Measurements from ENCODE around the gene WDR75. TPM values are rescaled to one million over a fixed set of nuclear protein-coding genes. Genes with fewer than 3 reads are reported as not detected.

Gene WDR75
- polyA plus RNA-seq, 1 donor (not counting 4 experiments of a cell fraction or from before 2014, with no cell fraction given): 60.4 TPM

GRCh38 chr2:189511960-189512319, 70.7 kb downstream of the WDR75 start:
- Histone ChIP-seq H3K9me1 (ENCODE audit: control insufficient read depth, extremely low read depth, insufficient read depth, low read length) (no peaks in the 10 kb centered on the region), H3K36me3 (ENCODE audit: control insufficient read depth in 2 of 2, extremely low read depth in 1 of 2, insufficient read depth in 2 of 2, low read length in 2 of 2) (no peaks in the 10 kb centered on the region), H2AFZ (ENCODE audit: control insufficient read depth, low read length) (no peak overlapping the region), H3K4me3 (ENCODE audit: control insufficient read depth in 2 of 3, extremely low read depth in 1 of 3, insufficient read depth in 2 of 3, low read depth in 1 of 3, low read length in 3 of 3) (no peak overlapping the region), H4K20me1 (ENCODE audit: control insufficient read depth, extremely low read depth, insufficient read depth, low read length) (no peaks in the 10 kb centered on the region), H3K79me2 (ENCODE audit: control insufficient read depth, insufficient read depth, low read length) (no peaks in the 10 kb centered on the region), H3K4me2 (ENCODE audit: control insufficient read depth, extremely low read depth, insufficient read depth, low read depth, low read length) (no peak overlapping the region), H3K9me3 (ENCODE audit: control insufficient read depth, low read depth, low read length) (no peaks in the 10 kb centered on the region), H3K9ac (ENCODE audit: control insufficient read depth, extremely low read depth, insufficient read depth, low read length) (no peak overlapping the region), H3K4me1 (ENCODE audit: control insufficient read depth, extremely low read depth, insufficient read depth, low read length) (peaks cover 1% of the 10 kb centered on the region), H3K27me3 (ENCODE audit: control insufficient read depth, extremely low read depth, insufficient read depth, low read length) (no peaks in the 10 kb centered on the region), H3K27ac (ENCODE audit: control insufficient read depth, insufficient read depth, low read length) (no peak overlapping the region)
- no peak for DNase-seq (ENCODE audit: low read depth, low spot score)
- TF ChIP-seq, protein P1, sequence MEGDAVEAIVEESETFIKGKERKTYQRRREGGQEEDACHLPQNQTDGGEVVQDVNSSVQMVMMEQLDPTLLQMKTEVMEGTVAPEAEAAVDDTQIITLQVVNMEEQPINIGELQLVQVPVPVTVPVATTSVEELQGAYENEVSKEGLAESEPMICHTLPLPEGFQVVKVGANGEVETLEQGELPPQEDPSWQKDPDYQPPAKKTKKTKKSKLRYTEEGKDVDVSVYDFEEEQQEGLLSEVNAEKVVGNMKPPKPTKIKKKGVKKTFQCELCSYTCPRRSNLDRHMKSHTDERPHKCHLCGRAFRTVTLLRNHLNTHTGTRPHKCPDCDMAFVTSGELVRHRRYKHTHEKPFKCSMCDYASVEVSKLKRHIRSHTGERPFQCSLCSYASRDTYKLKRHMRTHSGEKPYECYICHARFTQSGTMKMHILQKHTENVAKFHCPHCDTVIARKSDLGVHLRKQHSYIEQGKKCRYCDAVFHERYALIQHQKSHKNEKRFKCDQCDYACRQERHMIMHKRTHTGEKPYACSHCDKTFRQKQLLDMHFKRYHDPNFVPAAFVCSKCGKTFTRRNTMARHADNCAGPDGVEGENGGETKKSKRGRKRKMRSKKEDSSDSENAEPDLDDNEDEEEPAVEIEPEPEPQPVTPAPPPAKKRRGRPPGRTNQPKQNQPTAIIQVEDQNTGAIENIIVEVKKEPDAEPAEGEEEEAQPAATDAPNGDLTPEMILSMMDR (optimal IDR thresholded peaks at IDR 0.05 in 1 of 3, IDR thresholded peaks at IDR 0.05 in 1 of 3, conservative IDR thresholded peaks at IDR 0.05 in 1 of 3; ENCODE audit: extremely low read depth in 1 of 3, insufficient read depth in 2 of 3, low read length in 3 of 3): no peak
- TF ChIP-seq EZH2 (IDR thresholded peaks at IDR 0.05; ENCODE audit: low read length): no peak
- no peak for FAIRE-seq
- dilution Hi-C loops (cut with MboI; ENCODE audit: extremely low pct_ligation_motif_present, low sequenced_read_pairs): no loop called here

DNA sequence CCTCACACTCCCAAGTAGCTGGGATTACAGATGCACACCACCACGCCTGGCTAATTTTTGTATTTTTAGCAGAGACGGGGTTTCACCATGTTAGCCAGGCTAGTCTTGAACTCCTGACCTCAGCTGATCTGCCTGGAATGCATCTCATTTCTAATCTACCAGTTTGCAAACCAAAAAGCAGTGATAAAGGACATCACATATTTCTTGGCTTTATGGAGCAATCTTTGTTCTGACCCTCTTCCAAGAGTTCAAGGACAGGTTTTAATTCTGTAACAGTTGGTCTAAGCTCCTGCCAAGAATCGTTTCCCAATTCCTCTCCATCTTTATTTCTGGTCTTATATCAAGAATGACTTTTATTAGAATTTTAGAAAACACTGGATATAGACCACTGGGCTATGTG, 71.6 kb downstream of the WDR75 start:
- H4K20me1 ChIP-seq (ENCODE audit: control insufficient read depth, extremely low read depth, insufficient read depth, low read length): no peaks in the 10 kb centered on the region
- H3K4me2 ChIP-seq (ENCODE audit: control insufficient read depth, extremely low read depth, insufficient read depth, low read depth, low read length): no peak overlapping the region
- H3K9me1 ChIP-seq (ENCODE audit: control insufficient read depth, extremely low read depth, insufficient read depth, low read length): no peaks in the 10 kb centered on the region
- no peaks in the 10 kb centered on the region for H3K4me1 ChIP-seq (ENCODE audit: control insufficient read depth, extremely low read depth, insufficient read depth, low read length)
- no peak overlapping the region for H3K4me3 ChIP-seq (ENCODE audit: control insufficient read depth in 2 of 3, extremely low read depth in 1 of 3, insufficient read depth in 2 of 3, low read depth in 1 of 3, low read length in 3 of 3)
- no peak for DNase-seq (ENCODE audit: low read depth, low spot score)
- dilution Hi-C loops (cut with MboI; ENCODE audit: extremely low pct_ligation_motif_present, low sequenced_read_pairs): no loop called here
- TF ChIP-seq EZH2 (IDR thresholded peaks at IDR 0.05; ENCODE audit: low read length): no peak
- TF ChIP-seq, protein P1 (optimal IDR thresholded peaks at IDR 0.05 in 1 of 3, IDR thresholded peaks at IDR 0.05 in 1 of 3, conservative IDR thresholded peaks at IDR 0.05 in 1 of 3; ENCODE audit: extremely low read depth in 1 of 3, insufficient read depth in 2 of 3, low read length in 3 of 3): no peak
- H3K27me3 ChIP-seq (ENCODE audit: control insufficient read depth, extremely low read depth, insufficient read depth, low read length): no peaks in the 10 kb centered on the region
- H3K79me2 ChIP-seq (ENCODE audit: control insufficient read depth, insufficient read depth, low read length): no peaks in the 10 kb centered on the region
- H3K36me3 ChIP-seq (ENCODE audit: control insufficient read depth in 2 of 2, extremely low read depth in 1 of 2, insufficient read depth in 2 of 2, low read length in 2 of 2): no peaks in the 10 kb centered on the region
- FAIRE-seq: no peak
- H3K27ac ChIP-seq (ENCODE audit: control insufficient read depth, insufficient read depth, low read length): no peak overlapping the region
- H3K9me3 ChIP-seq (ENCODE audit: control insufficient read depth, low read depth, low read length): no peaks in the 10 kb centered on the region
- H2AFZ ChIP-seq (ENCODE audit: control insufficient read depth, low read length): no peak overlapping the region
- H3K9ac ChIP-seq (ENCODE audit: control insufficient read depth, extremely low read depth, insufficient read depth, low read length): no peak overlapping the region
